ENCODE results near the gene STRBP.
A peak's percentile ranks its signal among the peaks of the same experiment; 100 is the strongest.
"Not testable (repeated sequence)": the region's sequence is repeated elsewhere in the genome, so short reads cannot be mapped to it uniquely, and the experiment has no call there.

STRBP gene

GRCh38 chr9:123246534-123246933, 21.9 kb downstream of the STRBP start:
- DNase-seq, result peak; percentile 65

GRCh38 chr9:123239726-123240125, 28.7 kb downstream of the STRBP start:
- no peak for DNase-seq

- DNase-seq, result no peak
Observed at GRCh38 chr9:123238365-123238764, 30.0 kb downstream of the STRBP start.

GRCh38 chr9:123237220-123237619, 31.2 kb downstream of the STRBP start:
- DNase-seq, result no peak

GRCh38 chr9:123235448-123235847, 32.9 kb downstream of the STRBP start:
- no peak for DNase-seq

- DNase-seq, result no peak
Observed at GRCh38 chr9:123234853-123235252, 33.5 kb downstream of the STRBP start.

GRCh38 chr9:123232332-123232731, 36.1 kb downstream of the STRBP start:
- DNase-seq, result no peak

GRCh38 chr9:123231421-123231820, 37.0 kb downstream of the STRBP start:
- no peak for DNase-seq

- no peak for DNase-seq
Observed at GRCh38 chr9:123228967-123229366, 39.4 kb downstream of the STRBP start.

GRCh38 chr9:123225995-123226394, 42.4 kb downstream of the STRBP start:
- DNase-seq, result no peak

GRCh38 chr9:123225374-123225813, 43.0 kb downstream of the STRBP start:
- DNase-seq, result peak; percentile 69

GRCh38 chr9:123220127-123220526, 48.3 kb downstream of the STRBP start:
- DNase-seq, result no peak

GRCh38 chr9:123218831-123219230, 49.6 kb downstream of the STRBP start:
- DNase-seq, result no peak

- no peak for DNase-seq
Observed at GRCh38 chr9:123217128-123217654, 51.2 kb downstream of the STRBP start.

- DNase-seq, result no peak
Observed at GRCh38 chr9:123216251-123216797, 52.1 kb downstream of the STRBP start.

GRCh38 chr9:123211081-123211480, 57.3 kb downstream of the STRBP start:
- no peak for DNase-seq

- no peak for DNase-seq
Observed at GRCh38 chr9:123208626-123209174, 59.7 kb downstream of the STRBP start.

- no peak for DNase-seq
Observed at GRCh38 chr9:123206065-123206464, 62.3 kb downstream of the STRBP start.

GRCh38 chr9:123201083-123201482, 67.3 kb downstream of the STRBP start:
- no peak for DNase-seq

- DNase-seq, result not testable (repeated sequence)
Observed at GRCh38 chr9:123200469-123200868, 67.9 kb downstream of the STRBP start.

GRCh38 chr9:123196124-123196523, 72.3 kb downstream of the STRBP start:
- DNase-seq, result no peak

GRCh38 chr9:123194023-123194422, 74.4 kb downstream of the STRBP start:
- DNase-seq, result no peak

- no peak for DNase-seq
Observed at GRCh38 chr9:123191680-123192079, 76.7 kb downstream of the STRBP start.

GRCh38 chr9:123191260-123191659, 77.1 kb downstream of the STRBP start:
- peak; percentile 96 for DNase-seq

GRCh38 chr9:123187131-123187530, 81.3 kb downstream of the STRBP start:
- no peak for DNase-seq

All from NCI-H69 (cell line).